ENCODE measurements around the gene MIB1.

- TF ChIP-seq, protein P1, sequence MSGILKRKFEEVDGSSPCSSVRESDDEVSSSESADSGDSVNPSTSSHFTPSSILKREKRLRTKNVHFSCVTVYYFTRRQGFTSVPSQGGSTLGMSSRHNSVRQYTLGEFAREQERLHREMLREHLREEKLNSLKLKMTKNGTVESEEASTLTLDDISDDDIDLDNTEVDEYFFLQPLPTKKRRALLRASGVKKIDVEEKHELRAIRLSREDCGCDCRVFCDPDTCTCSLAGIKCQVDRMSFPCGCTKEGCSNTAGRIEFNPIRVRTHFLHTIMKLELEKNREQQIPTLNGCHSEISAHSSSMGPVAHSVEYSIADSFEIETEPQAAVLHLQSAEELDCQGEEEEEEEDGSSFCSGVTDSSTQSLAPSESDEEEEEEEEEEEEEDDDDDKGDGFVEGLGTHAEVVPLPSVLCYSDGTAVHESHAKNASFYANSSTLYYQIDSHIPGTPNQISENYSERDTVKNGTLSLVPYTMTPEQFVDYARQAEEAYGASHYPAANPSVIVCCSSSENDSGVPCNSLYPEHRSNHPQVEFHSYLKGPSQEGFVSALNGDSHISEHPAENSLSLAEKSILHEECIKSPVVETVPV (CRISPR knock-in tag; IDR thresholded peaks at IDR 0.05), result no peak
- TF ChIP-seq GLIS3 (CRISPR knock-in tag; IDR thresholded peaks at IDR 0.05), result no peak
- no peak for TF ChIP-seq TOX (CRISPR knock-in tag; IDR thresholded peaks at IDR 0.05; ENCODE audit: borderline replicate concordance)
- TF ChIP-seq ZNF70 (CRISPR knock-in tag; IDR thresholded peaks at IDR 0.05), result no peak
- TF ChIP-seq CREB5 (CRISPR knock-in tag; IDR thresholded peaks at IDR 0.05; ENCODE audit: low read depth), result no peak
- TF ChIP-seq ZFP30 (CRISPR knock-in tag; IDR thresholded peaks at IDR 0.05), result no peak
- no peak for TF ChIP-seq SNAI2 (CRISPR knock-in tag; IDR thresholded peaks at IDR 0.05)
- TF ChIP-seq PATZ1 (CRISPR knock-in tag; IDR thresholded peaks at IDR 0.05; ENCODE audit: borderline replicate concordance), result no peak
- TF ChIP-seq ARNTL (CRISPR knock-in tag; IDR thresholded peaks at IDR 0.05; ENCODE audit: borderline replicate concordance, low read depth), result no peak
Measured at GRCh38 chr18:21857871-21858270, 117.3 kb downstream of the MIB1 start.

All from SK-N-SH treated with all-trans-retinoic acid at 6 μM for 48 hours (cell line).